ENCODE measurements around the gene TARBP1. TPM values are rescaled to one million over a fixed set of nuclear protein-coding genes. Genes with fewer than 3 reads are reported as not detected.

The TARBP1 gene
- total RNA-seq, 1 donor from 2014 or later, result 39.6 TPM

GRCh38 chr1:234475167-234475793 is 3.7 kb downstream of the TARBP1 start:
- Mint-ChIP-seq H3K27me3 (ENCODE audit: unreplicated experiment) (peaks cover 2% of the 10 kb centered on the region), H3K27ac (ENCODE audit: unreplicated experiment) (no peak overlapping the region), H3K4me1 (ENCODE audit: unreplicated experiment) (peaks cover 48% of the 10 kb centered on the region), H3K36me3 (ENCODE audit: low read depth, unreplicated experiment) (peaks cover 6% of the 10 kb centered on the region), H3K4me3 (ENCODE audit: unreplicated experiment) (no peak overlapping the region), H3K9me3 (ENCODE audit: unreplicated experiment) (no peaks in the 10 kb centered on the region)
- no peak for TF ChIP-seq CTCF (IDR thresholded peaks at IDR 0.05; ENCODE audit: unreplicated experiment)
- DNase-seq (ENCODE audit: low spot score), result no peak

DNA sequence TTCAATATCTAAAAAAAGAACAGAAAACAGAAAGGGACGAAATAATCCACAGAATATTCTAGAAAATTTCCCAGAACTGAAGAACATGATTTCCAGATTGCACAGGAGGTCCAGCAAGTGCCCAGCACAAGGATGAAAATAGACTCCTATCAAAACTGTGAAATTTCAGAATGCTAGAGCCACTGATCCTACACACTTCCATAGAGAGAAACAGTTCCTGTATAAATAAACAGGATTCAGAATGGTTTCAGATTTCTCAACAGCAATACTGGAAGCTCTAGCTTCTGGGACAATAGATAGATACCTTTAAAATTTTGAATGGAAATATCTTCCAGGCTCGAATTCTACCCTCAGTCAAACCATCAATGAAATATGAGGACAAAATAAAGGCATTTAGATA is 4.6 kb downstream of the TARBP1 start:
- peak overlapping the region; percentile 5 for H3K4me3 Mint-ChIP-seq (ENCODE audit: unreplicated experiment)
- peaks cover 6% of the 10 kb centered on the region for H3K36me3 Mint-ChIP-seq (ENCODE audit: low read depth, unreplicated experiment)
- H3K9me3 Mint-ChIP-seq (ENCODE audit: unreplicated experiment), result no peaks in the 10 kb centered on the region

GRCh38 chr1:234473118-234473517 is 5.9 kb downstream of the TARBP1 start:
- no peak for DNase-seq (ENCODE audit: low spot score)
- H3K4me1 Mint-ChIP-seq (ENCODE audit: unreplicated experiment), result peaks cover 45% of the 10 kb centered on the region
- peak overlapping the region; percentile 38 for H3K4me3 Mint-ChIP-seq (ENCODE audit: unreplicated experiment)
- H3K27ac Mint-ChIP-seq (ENCODE audit: unreplicated experiment), result peak overlapping the region; percentile 96
- H3K27me3 Mint-ChIP-seq (ENCODE audit: unreplicated experiment), result no peaks in the 10 kb centered on the region
- H3K36me3 Mint-ChIP-seq (ENCODE audit: low read depth, unreplicated experiment), result peaks cover 9% of the 10 kb centered on the region
- TF ChIP-seq CTCF (IDR thresholded peaks at IDR 0.05; ENCODE audit: unreplicated experiment), result no peak
- H3K9me3 Mint-ChIP-seq (ENCODE audit: unreplicated experiment), result no peaks in the 10 kb centered on the region

More for the DNA sequence above, 4.6 kb downstream of the TARBP1 start:
- TF ChIP-seq CTCF (IDR thresholded peaks at IDR 0.05; ENCODE audit: unreplicated experiment), result no peak
- H3K27me3 Mint-ChIP-seq (ENCODE audit: unreplicated experiment), result no peaks in the 10 kb centered on the region
- no peak for DNase-seq (ENCODE audit: low spot score)
- H3K4me1 Mint-ChIP-seq (ENCODE audit: unreplicated experiment), result peaks cover 47% of the 10 kb centered on the region
- H3K27ac Mint-ChIP-seq (ENCODE audit: unreplicated experiment), result peak overlapping the region; percentile 22

- H3K9me3 Mint-ChIP-seq (ENCODE audit: unreplicated experiment), result no peaks in the 10 kb centered on the region
- no peak overlapping the region for H3K27ac Mint-ChIP-seq (ENCODE audit: unreplicated experiment)
- DNase-seq (ENCODE audit: low spot score), result no peak
- TF ChIP-seq CTCF (IDR thresholded peaks at IDR 0.05; ENCODE audit: unreplicated experiment), result no peak
- no peaks in the 10 kb centered on the region for H3K27me3 Mint-ChIP-seq (ENCODE audit: unreplicated experiment)
- peaks cover 23% of the 10 kb centered on the region for H3K4me1 Mint-ChIP-seq (ENCODE audit: unreplicated experiment)
- H3K36me3 Mint-ChIP-seq (ENCODE audit: low read depth, unreplicated experiment), result peaks cover 7% of the 10 kb centered on the region
- no peak overlapping the region for H3K4me3 Mint-ChIP-seq (ENCODE audit: unreplicated experiment)
These were observed 9.6 kb downstream of the TARBP1 start for GRCh38 chr1:234469376-234469775.

DNA sequence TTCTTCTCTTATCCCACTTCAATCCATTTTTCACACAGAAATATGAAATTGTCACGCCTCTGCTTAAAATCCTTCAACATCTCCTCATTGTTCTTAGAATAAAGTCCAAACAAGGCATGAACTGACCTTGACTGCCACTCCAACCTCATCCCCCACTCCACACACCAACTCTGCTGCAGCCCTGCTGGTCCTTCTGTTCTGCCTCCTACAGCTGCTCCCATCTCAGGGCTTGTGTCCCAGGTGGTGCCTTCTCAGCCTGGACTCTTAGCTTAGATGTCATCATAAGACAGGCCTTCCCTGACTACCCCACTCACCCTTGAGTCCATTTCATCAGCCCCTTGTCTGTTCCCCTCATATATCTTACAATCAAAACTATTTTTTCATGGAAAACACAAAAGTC is 10.4 kb downstream of the TARBP1 start:
- Mint-ChIP-seq H3K4me3 (ENCODE audit: unreplicated experiment) (peak overlapping the region; percentile 1), H3K9me3 (ENCODE audit: unreplicated experiment) (no peaks in the 10 kb centered on the region), H3K4me1 (ENCODE audit: unreplicated experiment) (peaks cover 15% of the 10 kb centered on the region), H3K27ac (ENCODE audit: unreplicated experiment) (no peak overlapping the region), H3K27me3 (ENCODE audit: unreplicated experiment) (no peaks in the 10 kb centered on the region), H3K36me3 (ENCODE audit: low read depth, unreplicated experiment) (peaks cover 7% of the 10 kb centered on the region)
- no peak for DNase-seq (ENCODE audit: low spot score)
- TF ChIP-seq CTCF (IDR thresholded peaks at IDR 0.05; ENCODE audit: unreplicated experiment), result no peak

Data from endothelial cell (in vitro differentiated cells).